ENCODE measurements around the gene GXYLT1.
"Not testable (repeated sequence)": the region's sequence is repeated elsewhere in the genome, so short reads cannot be mapped to it uniquely, and the experiment has no call there.

GXYLT1 gene

DNA sequence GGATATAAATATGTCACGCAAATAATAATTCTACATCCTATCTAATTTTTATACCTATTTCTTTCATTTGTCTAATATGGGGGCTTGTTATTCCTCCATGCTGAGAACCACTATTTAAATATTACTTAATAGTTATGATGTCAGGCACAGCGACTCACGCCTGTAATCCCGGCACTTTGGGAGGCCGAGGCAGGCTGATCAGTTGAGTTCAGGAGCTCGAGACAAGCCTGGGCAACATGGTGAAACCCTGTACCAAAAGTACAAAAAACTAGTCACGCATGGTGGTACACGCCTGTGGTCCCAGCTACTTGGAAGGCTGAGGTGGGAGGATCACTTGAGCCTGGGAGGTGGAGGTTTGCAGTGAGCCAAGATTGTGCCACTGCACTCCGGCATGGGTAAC lies 45.2 kb downstream of the GXYLT1 start:
- DNase-seq = no peak

GRCh38 chr12:42097971-42098370 lies 46.7 kb downstream of the GXYLT1 start:
- DNase-seq = no peak

- peak in 1 of 56 donors; percentile 2 for DNase-seq
Measured at GRCh38 chr12:42094277-42094676, 50.4 kb downstream of the GXYLT1 start.

GRCh38 chr12:42091769-42092168 lies 52.9 kb downstream of the GXYLT1 start:
- no peak for DNase-seq

- DNase-seq = no peak
Measured at GRCh38 chr12:42090899-42091298, 53.8 kb downstream of the GXYLT1 start.

- no peak for DNase-seq
Measured at GRCh38 chr12:42086031-42086430, 58.6 kb downstream of the GXYLT1 start.

DNA sequence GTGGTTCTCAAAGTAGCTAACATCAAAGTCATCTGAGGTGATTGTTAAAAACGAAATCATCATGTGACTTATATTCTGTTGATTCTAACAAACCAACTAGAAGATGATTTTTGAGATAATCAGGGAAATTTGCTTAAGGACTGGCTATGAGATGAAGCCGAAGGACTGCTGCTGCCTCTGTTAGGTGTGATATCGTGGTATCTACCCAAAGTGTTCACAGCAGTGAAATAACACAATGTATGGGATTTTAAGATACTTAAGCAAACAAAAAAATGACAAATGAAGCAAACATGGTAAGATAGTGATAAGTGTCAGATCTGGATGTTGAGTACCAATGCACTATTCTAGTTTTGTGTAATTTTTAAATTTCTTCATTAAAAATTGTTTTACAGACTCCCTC lies 59.1 kb downstream of the GXYLT1 start:
- no peak for DNase-seq

DNA sequence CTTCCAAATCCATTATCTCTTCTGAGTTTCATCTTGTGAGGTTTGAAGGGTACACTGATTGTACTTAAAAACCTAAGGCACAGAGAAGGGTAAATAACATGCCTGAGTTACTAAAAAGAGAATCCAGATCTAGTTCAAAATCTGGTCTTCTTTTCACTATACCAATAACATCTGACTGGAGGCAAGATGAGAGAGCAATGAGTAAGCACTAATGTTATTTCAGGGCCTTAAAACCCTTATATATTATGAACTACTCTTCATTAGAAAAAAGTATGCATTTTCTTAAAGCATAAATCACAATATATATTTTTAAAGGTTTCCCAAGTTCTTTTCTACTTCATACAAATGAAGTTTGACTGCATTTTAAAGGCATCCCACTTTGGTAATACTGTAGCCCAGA lies 60.2 kb downstream of the GXYLT1 start:
- no peak for DNase-seq

DNA sequence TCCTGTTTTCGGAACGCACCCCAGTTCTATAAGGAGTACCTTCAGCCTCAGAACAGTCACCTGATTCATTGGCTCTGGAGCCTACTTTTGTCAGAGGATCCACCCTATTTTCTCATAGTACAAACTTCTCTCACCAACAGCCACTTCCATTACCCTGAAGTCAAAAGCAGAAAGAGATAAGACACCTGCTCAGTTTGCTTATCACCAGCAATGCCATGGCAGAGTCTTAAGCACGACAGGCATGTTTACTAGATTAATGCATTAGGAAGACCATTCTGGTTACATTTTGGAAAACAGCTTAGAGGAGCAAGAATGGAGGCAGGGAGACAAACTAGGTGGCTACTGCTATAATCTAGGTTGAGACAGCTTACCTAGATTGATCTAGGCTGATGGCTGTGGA lies 67.7 kb downstream of the GXYLT1 start:
- no peak for DNase-seq

DNA sequence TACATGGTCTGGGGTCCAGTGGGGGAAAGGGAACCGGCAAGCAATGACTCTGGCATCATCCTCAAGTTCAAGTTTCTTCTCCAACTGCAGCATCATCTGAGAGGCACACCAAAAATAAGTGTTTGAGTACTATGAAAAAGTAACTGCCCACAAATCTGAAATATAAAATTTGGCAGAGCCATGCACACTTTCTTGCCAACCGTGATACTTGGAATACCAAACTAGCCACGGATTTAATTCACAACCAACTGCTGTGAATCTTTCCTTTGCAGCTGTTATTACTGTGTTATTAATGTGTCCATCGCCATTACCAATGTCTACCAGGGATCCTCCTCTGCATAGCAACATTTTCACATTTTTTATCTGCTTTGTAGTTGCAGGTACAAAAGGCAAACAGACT lies 74.6 kb downstream of the GXYLT1 start:
- no peak for DNase-seq

DNA sequence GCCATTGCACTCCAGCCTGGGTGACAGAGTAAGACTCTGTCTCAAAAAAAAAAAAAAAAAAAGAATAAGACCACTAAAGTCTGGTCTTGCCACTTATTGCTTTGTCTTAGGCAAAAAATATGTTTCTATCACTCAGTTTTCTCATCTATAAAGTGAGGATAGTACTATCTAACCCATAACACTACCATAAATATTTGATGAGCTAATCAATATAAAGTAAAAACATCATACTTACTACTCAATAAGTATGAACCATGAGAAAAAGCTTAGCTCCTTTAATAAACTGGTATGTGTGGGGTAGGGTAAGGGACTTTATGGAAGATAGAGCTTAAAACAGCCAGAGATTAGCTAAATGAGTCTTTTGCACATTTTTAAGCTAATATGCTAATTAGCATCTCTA lies 85.5 kb downstream of the GXYLT1 start:
- DNase-seq = no peak

DNA sequence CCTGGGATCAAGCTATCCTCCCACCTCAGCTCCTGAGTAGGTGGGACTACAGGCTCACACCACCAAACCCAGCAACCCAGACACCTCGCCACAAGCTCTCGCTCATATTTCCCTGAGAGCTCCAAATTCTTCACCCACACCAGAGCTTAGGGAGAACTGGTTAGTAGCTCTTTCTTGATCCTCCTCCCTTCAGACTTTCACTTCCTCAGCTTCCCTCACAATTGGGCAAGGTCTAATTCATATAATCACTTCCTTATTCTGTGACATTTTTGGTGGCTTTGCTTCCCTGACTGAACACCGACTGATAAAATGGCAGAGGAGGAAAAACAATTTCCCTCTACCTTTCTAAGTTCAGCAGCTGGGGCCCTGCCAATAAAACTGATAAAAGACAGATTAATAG lies 88.5 kb downstream of the GXYLT1 start:
- DNase-seq = no peak

DNA sequence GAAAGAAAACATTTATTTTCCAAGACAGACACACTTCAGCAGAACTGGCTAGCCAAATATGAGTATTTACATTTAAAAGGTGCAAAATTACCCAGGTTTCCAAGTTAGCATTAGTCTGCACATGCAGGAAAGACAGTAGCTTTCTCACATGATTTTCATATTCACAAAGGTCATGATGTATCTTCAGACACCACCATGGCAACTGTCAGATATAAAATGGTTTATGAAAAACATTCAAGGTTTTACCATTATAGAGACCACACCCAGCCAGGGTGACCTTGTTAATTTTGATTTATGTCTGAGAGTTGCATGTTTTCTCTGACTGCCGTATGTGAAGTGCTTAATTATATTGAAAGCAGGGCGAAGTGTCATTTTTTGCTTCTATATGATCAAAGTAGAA lies 91.2 kb downstream of the GXYLT1 start:
- DNase-seq = no peak

DNA sequence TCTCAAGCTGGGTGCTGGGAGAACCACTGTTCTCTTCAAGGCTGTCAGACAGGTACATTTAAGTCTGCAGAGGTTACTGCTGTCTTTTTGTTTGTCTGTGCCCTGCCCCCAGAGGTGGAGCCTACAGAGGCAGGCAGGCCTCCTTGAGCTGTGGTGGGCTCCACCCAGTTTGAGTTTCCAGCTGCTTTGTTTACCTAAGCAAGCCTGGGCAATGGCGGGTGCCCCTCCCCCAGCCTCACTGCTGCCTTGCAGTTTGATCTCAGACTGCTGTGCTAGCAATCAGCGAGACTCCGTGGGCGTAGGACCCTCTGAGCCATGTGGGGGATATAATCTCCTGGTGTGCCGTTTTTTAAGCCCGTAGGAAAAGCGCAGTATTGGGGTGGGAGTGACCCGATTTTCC lies 95.7 kb downstream of the GXYLT1 start:
- DNase-seq = not testable (repeated sequence)

DNA sequence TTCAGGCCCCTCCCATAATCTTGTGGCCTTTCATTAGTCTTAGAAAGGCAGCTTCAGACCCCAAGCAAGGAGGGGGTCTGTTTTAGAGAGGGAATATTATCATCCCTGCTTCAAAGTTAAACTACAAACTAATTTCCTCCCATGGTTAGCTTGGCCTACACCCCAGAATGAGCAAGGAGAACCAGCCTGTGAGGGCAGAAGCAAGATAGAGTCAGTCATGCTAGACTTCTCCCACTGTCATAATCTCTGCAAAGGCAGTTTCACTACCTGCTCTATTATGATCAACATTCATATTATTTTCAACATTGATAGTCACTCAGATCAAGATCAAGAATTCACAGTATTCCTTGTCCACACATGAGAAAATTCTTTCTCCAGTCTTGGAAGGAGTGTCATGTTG lies 105.1 kb downstream of the GXYLT1 start:
- no peak for DNase-seq

- DNase-seq = no peak
Measured at GRCh38 chr12:42039176-42039575, 105.5 kb downstream of the GXYLT1 start.

DNA sequence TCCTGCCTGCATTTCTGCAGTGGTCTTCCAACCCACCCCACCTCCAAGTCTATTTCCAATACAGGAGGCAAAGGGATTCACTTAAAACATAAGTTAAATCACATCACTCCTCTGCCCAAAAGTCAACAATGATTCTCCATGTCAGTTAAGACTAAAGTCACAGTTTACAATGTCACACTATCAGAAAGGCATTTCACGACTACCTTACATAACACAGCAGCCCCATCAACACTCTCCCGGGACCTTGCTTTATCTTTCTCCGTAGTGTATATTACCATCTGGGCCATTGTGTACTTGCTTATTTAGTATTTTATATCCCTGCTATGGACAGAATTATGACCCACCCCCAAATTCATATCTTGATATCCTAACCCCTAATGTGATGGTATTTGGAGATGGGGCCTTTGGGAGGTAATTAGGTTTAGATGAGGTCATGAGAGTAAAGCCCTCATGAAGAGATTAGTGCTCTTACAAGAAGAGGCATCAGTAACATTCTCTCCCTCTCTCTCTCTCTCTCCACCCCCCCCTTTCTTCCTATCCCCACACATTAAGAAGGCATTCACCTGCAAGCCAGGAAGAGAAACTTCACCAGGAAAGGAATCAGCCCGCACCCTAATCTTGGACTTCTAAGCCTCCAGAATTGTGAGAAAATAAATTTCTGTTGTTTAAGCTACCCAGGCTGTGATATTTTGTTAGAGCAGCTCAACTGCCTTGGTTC lies 112.7 kb downstream of the GXYLT1 start:
- DNase-seq = no peak
